Breast epithelium (tissue), 4 donors: ENCODE data around the gene CCDC30. TPM values are rescaled to one million over a fixed set of nuclear protein-coding genes. Genes with fewer than 3 reads are reported as not detected.

Experiments used
- DNase-seq, 2 donors: peaks; one replicate each; pipeline ENCODE4 v3.0.0-alpha.2; 2019; ENCODE audit warnings: low spot score in 2 of 2
- H3K27ac ChIP-seq, 2 donors: fragments of 200-600 bp; sonication (generic) in 1 of 2; one replicate each; pipeline ENCODE4 v1.5.1; 2016 to 2019; ENCODE audit warnings: mild to moderate bottlenecking in 1 of 2
- H3K27me3 ChIP-seq, 2 donors: fragments of 200-600 bp; sonication (generic) in 1 of 2; one replicate each; pipeline versions ENCODE4 v1.5.1 to v1.6.0; 2017 to 2019; ENCODE audit warnings: control low read depth in 1 of 2, mild to moderate bottlenecking in 1 of 2
- H3K36me3 ChIP-seq: fragments of 200-600 bp; one replicate; pipeline ENCODE4 v1.5.1; 2019
- H3K4me1 ChIP-seq, 2 donors: fragments of 200-600 bp; sonication (generic); one replicate each; pipeline ENCODE4 v1.5.1; 2016 to 2019; ENCODE audit warnings: control low read depth in 1 of 2
- H3K4me3 ChIP-seq, 3 donors: fragments of 200-600 bp; sonication (generic); 1 replicate in 2 of 3; 2 replicates in 1 of 3; pipeline ENCODE4 v1.5.1; 2016 to 2019; ENCODE audit warnings: mild to moderate bottlenecking in 3 of 3, moderate library complexity in 2 of 3
- H3K9me3 ChIP-seq, 2 donors: fragments of 200-600 bp; sonication (generic) in 1 of 2; one replicate each; pipeline ENCODE4 v1.5.1; 2016 to 2019; ENCODE audit warnings: control low read depth in 1 of 2
- CTCF ChIP-seq, 3 donors: fragments of 450-650 bp; IDR thresholded peaks; one replicate each; pipeline ENCODE4 v1.5.1; 2016 to 2017; ENCODE audit warnings: antibody characterized with exemption in 3 of 3, mild to moderate bottlenecking in 3 of 3, moderate library complexity in 3 of 3
- POLR2A ChIP-seq: fragments of 450-650 bp; IDR thresholded peaks from one replicate; pipeline ENCODE4 v1.6.1; 2016; ENCODE audit warnings: antibody characterized with exemption, mild to moderate bottlenecking, moderate library complexity
- POLR2AphosphoS5 ChIP-seq, 3 donors: sonication (generic); formaldehyde crosslinking; IDR thresholded peaks; one replicate each; pipeline ENCODE4 v1.6.1; 2017; ENCODE audit warnings: antibody characterized with exemption in 3 of 3
- intact Hi-C: fragments of 100-400 bp; cut with DNase I; formaldehyde crosslinking; loops from one replicate; pipeline ENCODE4 v1.15.1; 2023; ENCODE audit warnings: low total_unique reads
- total RNA-seq, 3 donors: library from RNA; depleted of rRNA; stranded (reverse); fragments of >200 nt; gene quantifications; one replicate each; pipeline ENCODE4 v1.1.0, GENCODE V29; 2016

The CCDC30 gene
- total RNA-seq, 3 donors from 2014 or later, result 3.4 to 15.4 (median 14.0) TPM

GRCh38 chr1:42686418-42686817 is 223.3 kb downstream of the CCDC30 start:
- no peaks in the 10 kb centered on the region for H3K27me3 ChIP-seq
- H3K9me3 ChIP-seq, result no peaks in the 10 kb centered on the region
- TF ChIP-seq POLR2A, result no peak
- TF ChIP-seq CTCF (IDR thresholded peaks at IDR 0.05), result no peak
- peaks cover 7 to 15% of the 10 kb centered on the region in 2 donors for H3K4me1 ChIP-seq
- H3K27ac ChIP-seq, result no peak overlapping the region
- intact Hi-C loops, result no loop called here
- no peaks in the 10 kb centered on the region for H3K36me3 ChIP-seq
- DNase-seq, result no peak
- peak overlapping the region in 1 of 3 donors; percentile 7 for H3K4me3 ChIP-seq

GRCh38 chr1:42689912-42690311 is 226.8 kb downstream of the CCDC30 start:
- H3K27ac ChIP-seq, result no peak overlapping the region
- H3K27me3 ChIP-seq, result no peaks in the 10 kb centered on the region
- TF ChIP-seq POLR2A (no peak), CTCF (IDR thresholded peaks at IDR 0.05) (no peak), POLR2AphosphoS5 (IDR thresholded peaks at IDR 0.05) (no peak)
- H3K36me3 ChIP-seq, result no peaks in the 10 kb centered on the region
- no peak overlapping the region for H3K4me3 ChIP-seq
- no peak for DNase-seq
- H3K4me1 ChIP-seq, result no peaks in the 10 kb centered on the region
- H3K9me3 ChIP-seq, result no peaks in the 10 kb centered on the region
- intact Hi-C loops, result no loop called here

- no peaks in the 10 kb centered on the region for H3K27me3 ChIP-seq
- no peak for DNase-seq
- no peak overlapping the region for H3K27ac ChIP-seq
- no peaks in the 10 kb centered on the region for H3K36me3 ChIP-seq
- TF ChIP-seq POLR2AphosphoS5 (IDR thresholded peaks at IDR 0.05), result no peak
- no peak for TF ChIP-seq POLR2A
- no peak for TF ChIP-seq CTCF (IDR thresholded peaks at IDR 0.05)
- no peaks in the 10 kb centered on the region for H3K9me3 ChIP-seq
- no peaks in the 10 kb centered on the region for H3K4me1 ChIP-seq
- intact Hi-C loops, result no loop called here
- no peak overlapping the region for H3K4me3 ChIP-seq
Measured at GRCh38 chr1:42690477-42691156, 227.5 kb downstream of the CCDC30 start.

GRCh38 chr1:42691157-42691498 is 228.0 kb downstream of the CCDC30 start:
- no peak for DNase-seq
- no peak for TF ChIP-seq POLR2AphosphoS5 (IDR thresholded peaks at IDR 0.05)
- TF ChIP-seq POLR2A, result no peak
- no peak for TF ChIP-seq CTCF (IDR thresholded peaks at IDR 0.05)
- intact Hi-C loops, result no loop called here
- Histone ChIP-seq H3K36me3 (no peaks in the 10 kb centered on the region), H3K4me1 (no peaks in the 10 kb centered on the region), H3K9me3 (no peaks in the 10 kb centered on the region), H3K27ac (no peak overlapping the region), H3K27me3 (no peaks in the 10 kb centered on the region), H3K4me3 (no peak overlapping the region)

GRCh38 chr1:42692461-42692860 is 229.4 kb downstream of the CCDC30 start:
- no peak for TF ChIP-seq POLR2A
- no peak for TF ChIP-seq POLR2AphosphoS5 (IDR thresholded peaks at IDR 0.05)
- TF ChIP-seq CTCF (IDR thresholded peaks at IDR 0.05), result no peak
- no peaks in the 10 kb centered on the region for H3K27me3 ChIP-seq
- no peak overlapping the region for H3K27ac ChIP-seq
- no peak for DNase-seq
- no peaks in the 10 kb centered on the region for H3K36me3 ChIP-seq
- H3K4me3 ChIP-seq, result no peak overlapping the region
- H3K4me1 ChIP-seq, result no peaks in the 10 kb centered on the region
- intact Hi-C loops, result no loop called here
- no peaks in the 10 kb centered on the region for H3K9me3 ChIP-seq
